ENCODE results near the gene KIFC3. TPM values are rescaled to one million over a fixed set of nuclear protein-coding genes. Genes with fewer than 3 reads are reported as not detected.

The KIFC3 gene
- total and polyA plus RNA-seq, 2 of the 13 experiments (the other 11 are each of a cell fraction or from before 2014, with no cell fraction given), result 42.1 to 45.3 TPM

DNA sequence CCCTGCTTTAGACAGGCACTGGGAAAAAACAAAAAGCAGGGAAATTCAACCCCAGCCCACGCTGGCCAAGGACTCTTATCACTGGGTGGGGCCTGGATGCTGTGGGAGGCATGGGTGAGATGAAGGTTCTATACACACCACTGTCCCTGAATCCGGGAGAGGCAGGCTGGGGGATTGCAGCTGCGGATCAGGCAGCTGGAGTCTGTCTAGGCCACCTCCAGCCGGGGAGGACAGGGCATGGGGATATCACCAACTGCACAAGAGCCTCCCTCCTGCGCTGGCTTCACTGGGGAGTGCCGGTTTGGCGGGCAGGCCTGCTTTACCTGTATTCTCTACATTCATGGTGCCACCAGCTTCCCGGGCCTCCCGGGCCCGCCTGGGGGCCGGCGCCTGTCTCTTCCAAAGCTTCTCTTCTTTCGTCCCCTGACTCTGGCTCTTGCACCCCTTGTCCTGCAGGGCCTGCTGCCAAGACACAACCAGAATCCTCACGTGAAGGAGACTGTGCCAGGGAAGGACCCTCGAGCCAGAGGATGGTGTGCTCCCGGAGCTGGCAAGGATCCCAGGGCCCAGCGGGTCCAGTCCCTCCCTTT is 13.9 kb downstream of the KIFC3 start:
- no peak overlapping the region for H3K4me2 ChIP-seq (ENCODE audit: low read depth, low read length)
- peaks cover 28 to 57% of the 10 kb centered on the region in 2 experiments for H3K36me3 ChIP-seq (replicated peaks in 1 of 2; ENCODE audit: control insufficient read depth in 1 of 2, insufficient read depth in 2 of 2, low read length in 2 of 2)
- 89% methylated on average over 15 of the region's 17 CpGs for WGBS (ENCODE audit: low lambda C conversion rate)
- no peak for DNase-seq (ENCODE audit: low spot score)
- ATAC-seq, result no peak
- H3K4me3 ChIP-seq (replicated peaks in 1 of 3; ENCODE audit: insufficient read depth in 1 of 3, low read depth in 2 of 3, low read length in 3 of 3), result no peak overlapping the region
- no peak overlapping the region for H2AFZ ChIP-seq (ENCODE audit: low read length)
- H3K27me3 ChIP-seq (ENCODE audit: control insufficient read depth in 1 of 2, insufficient read depth in 2 of 2, low read length in 2 of 2), result no peaks in the 10 kb centered on the region
- TF ChIP-seq ZNF577 (CRISPR knock-in tag; IDR thresholded peaks at IDR 0.05; ENCODE audit: borderline replicate concordance, low read depth), result no peak
- TF ChIP-seq, protein P1, sequence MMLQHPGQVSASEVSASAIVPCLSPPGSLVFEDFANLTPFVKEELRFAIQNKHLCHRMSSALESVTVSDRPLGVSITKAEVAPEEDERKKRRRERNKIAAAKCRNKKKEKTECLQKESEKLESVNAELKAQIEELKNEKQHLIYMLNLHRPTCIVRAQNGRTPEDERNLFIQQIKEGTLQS (CRISPR knock-in tag; IDR thresholded peaks at IDR 0.05), result no peak
- no peak for TF ChIP-seq ISX (CRISPR knock-in tag; conservative IDR thresholded peaks at IDR 0.05)
- TF ChIP-seq ZNF121 (CRISPR knock-in tag; IDR thresholded peaks at IDR 0.05), result no peak
- TF ChIP-seq, protein P2, sequence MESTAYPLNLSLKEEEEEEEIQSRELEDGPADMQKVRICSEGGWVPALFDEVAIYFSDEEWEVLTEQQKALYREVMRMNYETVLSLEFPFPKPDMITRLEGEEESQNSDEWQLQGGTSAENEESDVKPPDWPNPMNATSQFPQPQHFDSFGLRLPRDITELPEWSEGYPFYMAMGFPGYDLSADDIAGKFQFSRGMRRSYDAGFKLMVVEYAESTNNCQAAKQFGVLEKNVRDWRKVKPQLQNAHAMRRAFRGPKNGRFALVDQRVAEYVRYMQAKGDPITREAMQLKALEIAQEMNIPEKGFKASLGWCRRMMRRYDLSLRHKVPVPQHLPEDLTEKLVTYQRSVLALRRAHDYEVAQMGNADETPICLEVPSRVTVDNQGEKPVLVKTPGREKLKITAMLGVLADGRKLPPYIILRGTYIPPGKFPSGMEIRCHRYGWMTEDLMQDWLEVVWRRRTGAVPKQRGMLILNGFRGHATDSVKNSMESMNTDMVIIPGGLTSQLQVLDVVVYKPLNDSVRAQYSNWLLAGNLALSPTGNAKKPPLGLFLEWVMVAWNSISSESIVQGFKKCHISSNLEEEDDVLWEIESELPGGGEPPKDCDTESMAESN (CRISPR knock-in tag; conservative IDR thresholded peaks at IDR 0.05), result no peak
- peaks cover 29% of the 10 kb centered on the region for H3K4me1 ChIP-seq (ENCODE audit: insufficient read depth, low read length)
- H3K27ac ChIP-seq (ENCODE audit: extremely low read length, insufficient read depth, low read length), result no peak overlapping the region
- ChIA-PET CTCF (ENCODE audit: low intra/inter-chr PET ratio, low total read pairs) (no interaction called here), POLR2A (interaction anchor here (8.1 kb wide), 1 partner anchor 10 kb away, joined by 141 read pairs; the partner anchor contains the start of gene KIFC3)
- FAIRE-seq, result no peak
- no peaks in the 10 kb centered on the region for H4K20me1 ChIP-seq (ENCODE audit: insufficient read depth, low read length)
- no peak overlapping the region for H3K9ac ChIP-seq (ENCODE audit: insufficient read depth, low read depth, low read length)
- H3K9me3 ChIP-seq (ENCODE audit: low read length), result no peaks in the 10 kb centered on the region
- intact Hi-C loops (cut with micrococcal nuclease; ENCODE audit: unreplicated experiment), result no loop called here
- in situ Hi-C loops (cut with HindIII; ENCODE audit: extremely low pct_ligation_motif_present, low pct_unique_long_range_greater_than_20kb), result no loop called here
- no peaks in the 10 kb centered on the region for H3K79me2 ChIP-seq (ENCODE audit: insufficient read depth, low read length)
- BruUV-seq (replicated peaks), result no TSS peak

DNA sequence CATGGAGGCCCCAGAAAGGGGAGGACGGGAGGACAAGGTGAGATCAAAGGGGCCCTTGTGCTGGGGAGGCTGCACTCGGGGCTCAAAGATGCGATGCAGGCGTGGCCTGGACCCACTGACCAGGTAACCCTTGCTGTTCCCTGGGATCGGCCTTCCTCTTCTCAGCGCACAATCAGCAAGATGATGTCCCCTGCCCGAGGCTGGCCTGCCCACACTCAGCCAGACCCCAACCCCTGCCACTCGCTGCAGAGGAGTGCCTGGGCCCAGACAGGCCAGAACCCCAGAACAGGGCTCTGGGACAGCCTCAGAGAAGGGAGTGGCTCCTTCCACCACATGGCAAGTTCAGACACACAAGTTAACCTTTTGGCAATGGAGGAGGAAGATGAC is 14.8 kb downstream of the KIFC3 start:
- no peak overlapping the region for H3K4me2 ChIP-seq (ENCODE audit: low read depth, low read length)
- no peak for DNase-seq (ENCODE audit: low spot score)
- H3K79me2 ChIP-seq (ENCODE audit: insufficient read depth, low read length), result no peaks in the 10 kb centered on the region
- H3K27ac ChIP-seq (ENCODE audit: extremely low read length, insufficient read depth, low read length), result no peak overlapping the region
- H3K27me3 ChIP-seq (ENCODE audit: control insufficient read depth in 1 of 2, insufficient read depth in 2 of 2, low read length in 2 of 2), result no peaks in the 10 kb centered on the region
- ChIA-PET POLR2A (interaction anchor here (8.1 kb wide), 1 partner anchor 11 kb away, joined by 141 read pairs; the partner anchor contains the start of gene KIFC3), CTCF (ENCODE audit: low intra/inter-chr PET ratio, low total read pairs) (no interaction called here)
- intact Hi-C loops (cut with micrococcal nuclease; ENCODE audit: unreplicated experiment) (no loop called here), in situ Hi-C loops (cut with HindIII; ENCODE audit: extremely low pct_ligation_motif_present, low pct_unique_long_range_greater_than_20kb) (no loop called here)
- 83% methylated on average over 7 of the region's 8 CpGs for WGBS (ENCODE audit: low lambda C conversion rate)
- ATAC-seq, result no peak
- H4K20me1 ChIP-seq (ENCODE audit: insufficient read depth, low read length), result no peaks in the 10 kb centered on the region
- no peak for FAIRE-seq
- H3K4me1 ChIP-seq (ENCODE audit: insufficient read depth, low read length), result peaks cover 37% of the 10 kb centered on the region
- no peaks in the 10 kb centered on the region for H3K9me3 ChIP-seq (ENCODE audit: low read length)
- H3K4me3 ChIP-seq (replicated peaks in 1 of 3; ENCODE audit: insufficient read depth in 1 of 3, low read depth in 2 of 3, low read length in 3 of 3), result no peak overlapping the region
- peaks cover 28 to 56% of the 10 kb centered on the region in 2 experiments for H3K36me3 ChIP-seq (replicated peaks in 1 of 2; ENCODE audit: control insufficient read depth in 1 of 2, insufficient read depth in 2 of 2, low read length in 2 of 2)
- BruUV-seq (replicated peaks), result no TSS peak
- H3K9ac ChIP-seq (ENCODE audit: insufficient read depth, low read depth, low read length), result no peak overlapping the region
- no peak overlapping the region for H2AFZ ChIP-seq (ENCODE audit: low read length)
- TF ChIP-seq ZNF33B (CRISPR knock-in tag; IDR thresholded peaks at IDR 0.05) (no peak), ZNF136 (CRISPR knock-in tag; IDR thresholded peaks at IDR 0.05; ENCODE audit: low read depth) (no peak), SP5 (CRISPR knock-in tag; IDR thresholded peaks at IDR 0.05; ENCODE audit: borderline replicate concordance, low read depth) (no peak), ZNF749 (CRISPR knock-in tag; IDR thresholded peaks at IDR 0.05; ENCODE audit: borderline replicate concordance) (no peak), DBP (CRISPR knock-in tag; IDR thresholded peaks at IDR 0.05; ENCODE audit: not compliant biosample characterization) (no peak)
- TF ChIP-seq, protein P3, sequence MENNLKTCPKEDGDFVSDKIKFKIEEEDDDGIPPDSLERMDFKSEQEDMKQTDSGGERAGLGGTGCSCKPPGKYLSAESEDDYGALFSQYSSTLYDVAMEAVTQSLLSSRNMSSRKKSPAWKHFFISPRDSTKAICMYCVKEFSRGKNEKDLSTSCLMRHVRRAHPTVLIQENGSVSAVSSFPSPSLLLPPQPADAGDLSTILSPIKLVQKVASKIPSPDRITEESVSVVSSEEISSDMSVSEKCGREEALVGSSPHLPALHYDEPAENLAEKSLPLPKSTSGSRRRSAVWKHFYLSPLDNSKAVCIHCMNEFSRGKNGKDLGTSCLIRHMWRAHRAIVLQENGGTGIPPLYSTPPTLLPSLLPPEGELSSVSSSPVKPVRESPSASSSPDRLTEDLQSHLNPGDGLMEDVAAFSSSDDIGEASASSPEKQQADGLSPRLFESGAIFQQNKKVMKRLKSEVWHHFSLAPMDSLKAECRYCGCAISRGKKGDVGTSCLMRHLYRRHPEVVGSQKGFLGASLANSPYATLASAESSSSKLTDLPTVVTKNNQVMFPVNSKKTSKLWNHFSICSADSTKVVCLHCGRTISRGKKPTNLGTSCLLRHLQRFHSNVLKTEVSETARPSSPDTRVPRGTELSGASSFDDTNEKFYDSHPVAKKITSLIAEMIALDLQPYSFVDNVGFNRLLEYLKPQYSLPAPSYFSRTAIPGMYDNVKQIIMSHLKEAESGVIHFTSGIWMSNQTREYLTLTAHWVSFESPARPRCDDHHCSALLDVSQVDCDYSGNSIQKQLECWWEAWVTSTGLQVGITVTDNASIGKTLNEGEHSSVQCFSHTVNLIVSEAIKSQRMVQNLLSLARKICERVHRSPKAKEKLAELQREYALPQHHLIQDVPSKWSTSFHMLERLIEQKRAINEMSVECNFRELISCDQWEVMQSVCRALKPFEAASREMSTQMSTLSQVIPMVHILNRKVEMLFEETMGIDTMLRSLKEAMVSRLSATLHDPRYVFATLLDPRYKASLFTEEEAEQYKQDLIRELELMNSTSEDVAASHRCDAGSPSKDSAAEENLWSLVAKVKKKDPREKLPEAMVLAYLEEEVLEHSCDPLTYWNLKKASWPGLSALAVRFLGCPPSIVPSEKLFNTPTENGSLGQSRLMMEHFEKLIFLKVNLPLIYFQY (CRISPR knock-in tag; IDR thresholded peaks at IDR 0.05; ENCODE audit: borderline replicate concordance), result no peak

All from HepG2 (cell line).